ENCODE results near the gene ELFN2. TPM values are rescaled to one million over a fixed set of nuclear protein-coding genes. Genes with fewer than 3 reads are reported as not detected.

ELFN2 gene
- total and polyA plus RNA-seq, 4 experiments from 2014 or later: 0.32 to 0.55 TPM; not detected in 2

DNA sequence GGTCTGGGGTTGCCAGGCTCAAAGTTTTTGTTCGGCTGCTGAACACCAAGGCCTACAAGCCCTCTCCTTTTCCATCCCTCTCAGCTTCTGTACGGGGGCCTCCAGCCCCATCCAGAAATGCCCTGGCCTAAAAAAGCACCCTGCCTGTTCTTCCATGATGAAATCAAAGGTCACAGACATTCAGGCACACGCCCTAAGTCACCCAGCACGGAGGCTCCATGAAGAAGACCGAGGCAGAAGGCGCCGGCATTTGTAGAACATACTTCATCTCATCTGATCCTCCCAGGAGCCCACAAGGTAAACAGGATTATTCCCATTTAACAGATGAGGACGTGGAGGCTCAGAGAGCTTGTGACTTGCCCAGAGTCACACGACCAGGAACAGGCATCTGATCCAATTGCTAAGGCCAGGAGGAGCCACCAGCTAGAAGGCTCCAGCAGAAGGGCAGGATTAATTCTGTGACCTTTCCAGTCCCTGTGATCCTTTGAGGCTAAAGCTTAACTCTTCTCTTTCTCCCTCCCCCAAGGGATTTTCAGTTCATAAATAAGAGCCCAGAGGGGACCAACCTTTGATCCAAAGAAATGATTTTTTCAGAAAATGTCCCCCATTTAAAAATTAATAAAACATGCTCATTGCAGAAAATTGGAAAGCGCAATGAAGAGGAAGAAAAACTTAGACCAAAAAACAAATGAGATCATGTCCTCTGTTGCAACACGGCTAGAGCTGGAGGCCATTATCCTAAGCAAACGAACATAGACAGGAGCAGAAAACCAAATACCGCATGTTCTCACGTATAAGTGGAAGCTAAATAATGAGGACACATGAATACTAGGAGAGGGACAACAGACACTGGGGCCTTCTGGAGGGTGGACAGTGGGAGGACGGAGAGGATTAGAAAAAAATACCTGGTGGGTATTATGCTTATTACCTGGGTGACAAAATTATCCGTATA is 106.3 kb downstream of the ELFN2 start:
- CTCF ChIA-PET (ENCODE audit: partially characterized antibody): interaction anchor here (1.2 kb wide), 1 partner anchor 61 kb away, joined by 3 read pairs; no protein-coding TSS in a partner anchor
- no peak for DNase-seq
- Histone ChIP-seq H3K27ac (ENCODE audit: low read depth, low read length) (no peak overlapping the region), H3K27me3 (ENCODE audit: insufficient read depth, low read length) (peaks cover 9% of the 10 kb centered on the region), H3K4me1 (ENCODE audit: insufficient read depth, low read length) (peaks cover 13% of the 10 kb centered on the region), H3K4me3 (ENCODE audit: low read length in 2 of 2) (no peak overlapping the region), H3K9me3 (ENCODE audit: control insufficient read depth in 1 of 2, low read length in 2 of 2) (no peaks in the 10 kb centered on the region), H3K36me3 (ENCODE audit: insufficient read depth, low read length) (no peaks in the 10 kb centered on the region)
- Mint-ChIP-seq H3K27me3 (peaks cover 9 to 10% of the 10 kb centered on the region in 2 donors), H3K4me1 (peaks cover 6 to 17% (median 12%) of the 10 kb centered on the region in 4 donors), H3K36me3 (no peaks in the 10 kb centered on the region), H3K9me3 (no peaks in the 10 kb centered on the region), H3K27ac (peak overlapping the region in 1 of 7 donors; percentile 10), H3K4me3 (no peak overlapping the region)
- POLR2A ChIA-PET (ENCODE audit: partially characterized antibody): no interaction called here
- intact Hi-C loops (cut with micrococcal nuclease): no loop called here

DNA sequence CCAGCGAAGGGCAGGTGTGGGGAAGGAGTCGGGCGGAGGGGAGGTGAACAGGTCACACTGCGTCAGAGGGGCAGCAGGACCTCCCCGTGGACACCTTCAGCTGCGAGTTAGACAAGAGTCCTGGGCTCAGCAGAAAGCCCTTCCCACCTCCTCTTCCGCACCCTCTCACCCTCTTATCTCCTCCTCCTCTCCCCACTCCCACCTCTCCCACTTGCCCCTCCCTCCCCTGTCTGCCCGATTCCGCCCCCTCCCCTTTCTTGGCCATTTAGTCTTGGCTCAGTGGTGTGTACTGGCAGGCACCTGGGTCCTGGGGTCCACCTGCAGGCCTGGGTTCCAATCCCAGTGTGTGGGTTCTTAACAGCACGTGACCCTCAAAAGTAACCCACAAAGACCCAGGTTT is 107.8 kb downstream of the ELFN2 start:
- Histone ChIP-seq H3K9me3 (ENCODE audit: control insufficient read depth in 1 of 2, low read length in 2 of 2) (no peaks in the 10 kb centered on the region), H3K4me1 (ENCODE audit: insufficient read depth, low read length) (peaks cover 25% of the 10 kb centered on the region), H3K4me3 (ENCODE audit: low read length in 2 of 2) (no peak overlapping the region), H3K27ac (ENCODE audit: low read depth, low read length) (no peak overlapping the region), H3K27me3 (ENCODE audit: insufficient read depth, low read length) (peaks cover 9% of the 10 kb centered on the region), H3K36me3 (ENCODE audit: insufficient read depth, low read length) (no peaks in the 10 kb centered on the region)
- ChIA-PET CTCF (ENCODE audit: partially characterized antibody) (no interaction called here), POLR2A (ENCODE audit: partially characterized antibody) (no interaction called here)
- Mint-ChIP-seq H3K4me3 (no peak overlapping the region), H3K27ac (no peak overlapping the region), H3K4me1 (peaks cover 12 to 28% (median 21%) of the 10 kb centered on the region in 4 donors), H3K9me3 (no peaks in the 10 kb centered on the region), H3K27me3 (peaks cover 9 to 10% of the 10 kb centered on the region in 2 donors), H3K36me3 (no peaks in the 10 kb centered on the region)
- no peak for DNase-seq
- intact Hi-C loops (cut with micrococcal nuclease): no loop called here

DNA sequence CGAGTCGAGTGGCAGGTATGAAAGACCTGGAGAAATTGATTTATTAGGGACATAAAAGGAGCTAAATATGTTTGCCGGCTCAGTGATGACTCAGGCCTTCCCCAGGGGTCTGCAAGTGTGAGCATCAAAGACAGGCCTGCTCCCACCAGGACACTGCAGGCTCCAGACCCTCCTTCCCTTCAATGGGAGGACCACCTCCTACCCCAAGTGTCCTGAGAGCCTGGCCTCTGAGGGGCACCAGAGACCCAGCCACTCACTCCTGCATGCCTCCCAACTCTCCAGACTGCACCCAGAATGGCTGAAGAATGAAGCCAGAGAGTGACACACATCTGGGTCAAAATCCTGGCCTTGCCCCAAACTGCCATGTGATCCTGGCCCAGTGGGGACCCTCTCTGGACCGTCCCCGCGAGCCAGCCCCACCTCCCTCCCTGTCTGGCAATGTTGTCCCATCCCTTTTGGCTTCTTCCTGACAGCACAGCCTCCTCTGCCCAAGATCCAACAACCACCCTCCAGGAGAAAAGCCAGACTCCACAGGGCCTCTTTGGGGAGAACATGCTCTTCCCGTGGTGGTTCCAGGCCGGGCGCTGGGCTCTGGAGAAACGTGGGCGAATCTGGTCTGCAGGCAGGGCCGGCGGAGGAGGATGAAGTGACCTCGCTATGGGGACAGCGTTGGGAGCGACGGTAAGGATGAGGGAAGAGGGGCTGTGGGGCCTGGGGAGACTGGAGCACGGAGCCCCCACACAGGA is 108.7 kb downstream of the ELFN2 start:
- ChIA-PET CTCF (ENCODE audit: partially characterized antibody) (interaction anchor here (0.9 to 6.1 kb wide), 12 partner anchors 16 to 249 kb away, joined by 3 to 44 read pairs (median 6); no protein-coding TSS in a partner anchor), POLR2A (ENCODE audit: partially characterized antibody) (interaction anchor here (0.9 to 9.8 kb wide), 3 partner anchors 9 to 274 kb away, joined by 4 to 111 read pairs (median 5); no protein-coding TSS in a partner anchor)
- intact Hi-C loops (cut with micrococcal nuclease): no loop called here

More for the DNA sequence above, 108.7 kb downstream of the ELFN2 start:
- Mint-ChIP-seq H3K27ac (peak overlapping the region in 1 of 7 donors; percentile 75), H3K4me1 (peaks cover 15 to 34% (median 25%) of the 10 kb centered on the region in 4 donors), H3K36me3 (no peaks in the 10 kb centered on the region), H3K9me3 (no peaks in the 10 kb centered on the region), H3K27me3 (peaks cover 1 to 2% of the 10 kb centered on the region in 2 donors), H3K4me3 (no peak overlapping the region)
- Histone ChIP-seq H3K36me3 (ENCODE audit: insufficient read depth, low read length) (peaks cover 8% of the 10 kb centered on the region), H3K4me1 (ENCODE audit: insufficient read depth, low read length) (peaks cover 32% of the 10 kb centered on the region), H3K4me3 (ENCODE audit: low read length in 2 of 2) (no peak overlapping the region), H3K27me3 (ENCODE audit: insufficient read depth, low read length) (peaks cover under 1% of the 10 kb centered on the region), H3K27ac (ENCODE audit: low read depth, low read length) (no peak overlapping the region), H3K9me3 (ENCODE audit: control insufficient read depth in 1 of 2, low read length in 2 of 2) (no peaks in the 10 kb centered on the region)
- DNase-seq: peak in 1 of 5 donors; percentile 29

Other genes starting within 250 kb of the ELFN2 start
- gene C1QTNF6, start 239.2 kb downstream of the ELFN2 start, total RNA-seq: 10 to 100 TPM; 23.1 to 24.8 TPM
- under 1 TPM; 0.49 to 0.89 TPM for gene C1QTNF6, start 239.2 kb downstream of the ELFN2 start, polyA plus RNA-seq
- gene SSTR3, start 215.0 kb downstream of the ELFN2 start, total RNA-seq: 1 to 10 TPM; 8.2 to 9.3 TPM
- gene SSTR3, start 215.0 kb downstream of the ELFN2 start, polyA plus RNA-seq: 1 to 10 TPM in 1 of 2 donors, under 1 TPM in 1; 0.50 to 1.4 TPM
- gene RAC2, start 183.2 kb downstream of the ELFN2 start, total RNA-seq: 100 to 1,000 TPM; 304 to 318 TPM
- 100 to 1,000 TPM; 724 to 917 TPM for gene RAC2, start 183.2 kb downstream of the ELFN2 start, polyA plus RNA-seq
- 100 to 1,000 TPM; 169 to 177 TPM for gene CYTH4, start 145.0 kb downstream of the ELFN2 start, total RNA-seq
- 10 to 100 TPM; 39.4 to 57.0 TPM for gene CYTH4, start 145.0 kb downstream of the ELFN2 start, polyA plus RNA-seq
- 100 to 1,000 TPM; 213 to 218 TPM for gene MFNG, start 58.9 kb upstream of the ELFN2 start, total RNA-seq
- 100 to 1,000 TPM; 339 to 441 TPM for gene MFNG, start 58.9 kb upstream of the ELFN2 start, polyA plus RNA-seq
- gene CARD10, start 91.9 kb upstream of the ELFN2 start, total RNA-seq: under 1 TPM; 0.42 to 0.61 TPM
- not detected for gene CARD10, start 91.9 kb upstream of the ELFN2 start, polyA plus RNA-seq
- not detected for gene CDC42EP1, start 133.0 kb upstream of the ELFN2 start, total RNA-seq
- not detected for gene CDC42EP1, start 133.0 kb upstream of the ELFN2 start, polyA plus RNA-seq
- gene LGALS2, start 152.6 kb upstream of the ELFN2 start, total RNA-seq: 1 to 10 TPM in 1 of 2 experiments, not detected in 1; 1.0 TPM
- not detected for gene LGALS2, start 152.6 kb upstream of the ELFN2 start, polyA plus RNA-seq
- gene GGA1, start 181.4 kb upstream of the ELFN2 start, total RNA-seq: 100 to 1,000 TPM; 108 to 109 TPM
- gene GGA1, start 181.4 kb upstream of the ELFN2 start, polyA plus RNA-seq: 10 to 100 TPM; 16.3 to 26.7 TPM
- 10 to 100 TPM; 84.0 to 89.2 TPM for gene SH3BP1, start 212.2 kb upstream of the ELFN2 start, total RNA-seq
- gene SH3BP1, start 212.2 kb upstream of the ELFN2 start, polyA plus RNA-seq: 10 to 100 TPM; 17.6 to 30.3 TPM
- 1 to 10 TPM; 7.3 to 9.8 TPM for gene PDXP, start 231.2 kb upstream of the ELFN2 start, total RNA-seq
- gene PDXP, start 231.2 kb upstream of the ELFN2 start, polyA plus RNA-seq: 1 to 10 TPM in 1 of 2 donors, under 1 TPM in 1; 0.38 to 7.1 TPM
- gene LGALS1, start 248.2 kb upstream of the ELFN2 start, total RNA-seq: 10 to 100 TPM; 64.8 to 68.7 TPM
- gene LGALS1, start 248.2 kb upstream of the ELFN2 start, polyA plus RNA-seq: 100 to 1,000 TPM; 315 to 358 TPM